H1 (cell line): ENCODE data around the gene HMGA1. TPM values are rescaled to one million over a fixed set of nuclear protein-coding genes. Genes with fewer than 3 reads are reported as not detected.

Source experiments
- ASH2L ChIP-seq: fragments of 200-600, 300-600 bp; sonication (generic); IDR thresholded peaks from one replicate; pipeline ENCODE4 v1.7.1; 2017; ENCODE audit warnings: low read length
- ATF2 ChIP-seq: IDR thresholded peaks from 2 replicates; pipeline ENCODE4 v1.6.1; 2012; ENCODE audit warnings: low read length, inconsistent platforms
- CEBPB ChIP-seq: IDR thresholded peaks from 2 replicates; pipeline ENCODE4 v1.6.1; 2012; ENCODE audit warnings: low read depth, low read length
- EP300 ChIP-seq, 2 experiments: IDR thresholded peaks; 1 replicate in 1 of 2; 2 replicates in 1 of 2; pipeline ENCODE4 v1.6.1; 2011 to 2012; ENCODE audit warnings: low read depth in 2 of 2, low read length in 2 of 2, mild to moderate bottlenecking in 2 of 2, borderline replicate concordance in 1 of 2, inconsistent platforms in 1 of 2, moderate library complexity in 1 of 2
- HDAC2 ChIP-seq, 2 experiments: fragments of 300-600 bp in 1 of 2; sonication (generic) in 1 of 2; IDR thresholded peaks; 2 replicates each; pipeline ENCODE4 v1.6.1; 2011 to 2012; ENCODE audit warnings: low read depth in 2 of 2, low read length in 2 of 2, mild to moderate bottlenecking in 2 of 2, moderate library complexity in 2 of 2, borderline replicate concordance in 1 of 2, inconsistent platforms in 1 of 2
- NANOG ChIP-seq: IDR thresholded peaks from 2 replicates; pipeline ENCODE4 v1.6.1; 2011; ENCODE audit warnings: low read length, low read depth, mild to moderate bottlenecking, inconsistent platforms; ENCODE audit not compliant: insufficient read depth, poor library complexity, severe bottlenecking
- PHF8 ChIP-seq: fragments of 200-600 bp; sonication (generic); conservative IDR thresholded peaks from 2 replicates; pipeline ENCODE4 v1.7.1; 2012; ENCODE audit warnings: low read depth, mild to moderate bottlenecking, inconsistent platforms, low read length, moderate library complexity
- POLR2A ChIP-seq, 2 experiments: IDR thresholded peaks; 1 replicate in 1 of 2; 2 replicates in 1 of 2; pipeline ENCODE4 v1.6.1; 2011; ENCODE audit warnings: low read depth in 2 of 2, low read length in 2 of 2, mild to moderate bottlenecking in 2 of 2; ENCODE audit errors: control extremely low read depth in 1 of 2
- SIN3A ChIP-seq, 2 experiments: IDR thresholded peaks in 1 of 2; conservative IDR thresholded peaks in 1 of 2; 2 replicates each; pipeline ENCODE4 v1.6.1; 2011 to 2012; ENCODE audit warnings: low read length in 2 of 2, improper control_type of control experiment in 1 of 2, low read depth in 1 of 2, mild to moderate bottlenecking in 1 of 2
- SP2 ChIP-seq: IDR thresholded peaks from 2 replicates; pipeline ENCODE4 v1.6.1; 2012; ENCODE audit warnings: mild to moderate bottlenecking, low read length, inconsistent platforms
- SP4 ChIP-seq: IDR thresholded peaks from 2 replicates; pipeline ENCODE4 v1.6.1; 2012; ENCODE audit warnings: low read length, inconsistent platforms
- YY1 ChIP-seq: IDR thresholded peaks from 2 replicates; pipeline ENCODE4 v1.6.1; 2011; ENCODE audit warnings: low read depth, mild to moderate bottlenecking, low read length
- polyA plus RNA-seq, 7 experiments: library from polyadenylated mRNA; depleted of rRNA in 3 of 7; stranded (reverse) in 5 of 7; unstranded in 2 of 7; fragments of >200 nt in 5 of 7; fragments of 200-250 nt in 2 of 7; gene quantifications; 1 replicate in 5 of 7; 2 replicates in 1 of 7; 4 replicates in 1 of 7; pipeline versions ENCODE4 v1.2.1 to v1.2.3, GENCODE V29; 2011 to 2013; ENCODE audit warnings: missing spikeins in 2 of 7, mixed read lengths in 2 of 7
- total RNA-seq: library from RNA; stranded (reverse); fragmentation: NEBNext Ultra II Directional; extraction: Animal tissue kit (Norgen Biotek cat#: 25700); gene quantifications from 2 replicates; pipeline ENCODE4 v1.2.1, GENCODE V29; 2021

Gene HMGA1
- total and polyA plus RNA-seq, 2 of the 8 experiments (the other 6 are each of a cell fraction or from before 2014, with no cell fraction given) = 1,557 to 2,636 TPM

- TF ChIP-seq SP2 (no peak), ASH2L (peak; percentile 36), NANOG (no peak), EP300 (IDR thresholded peaks at IDR 0.05; ENCODE audit: borderline replicate concordance in 1 of 2, low read depth in 2 of 2, low read length in 2 of 2) (no peak), POLR2A (IDR thresholded peaks at IDR 0.05; ENCODE audit: control extremely low read depth in 1 of 2, low read depth in 2 of 2, low read length in 2 of 2) (peak in 1 of 2 experiments; percentile 81; a peak in 1 of 3 replicates), SIN3A (conservative IDR thresholded peaks at IDR 0.05 in 1 of 2, IDR thresholded peaks at IDR 0.05 in 1 of 2; ENCODE audit: low read depth in 1 of 2, low read length in 2 of 2) (no peak), CEBPB (0 out of 2 replicates have a peak, but pooled peaks have one; percentile 2), YY1 (no peak), ATF2 (peak; percentile 46; the same call in 1 of the 2 replicates), HDAC2 (IDR thresholded peaks at IDR 0.05; ENCODE audit: borderline replicate concordance in 1 of 2, low read depth in 2 of 2, low read length in 2 of 2) (no peak; a peak in 1 of 4 replicates), SP4 (0 out of 2 replicates have a peak, but pooled peaks have one; percentile 27), PHF8 (no peak)
Measured at GRCh38 chr6:34236131-34236442, 586 bp upstream of the HMGA1 start (continued).
